Ishikawa (cell line): ENCODE measurements around the gene BAZ2B.

ENCODE experiments used
- CEBPB ChIP-seq: IDR thresholded peaks from 2 replicates; pipeline ENCODE4 v1.6.1; 2012
- CREB1 ChIP-seq: IDR thresholded peaks from 2 replicates; pipeline ENCODE4 v1.6.1; 2012; ENCODE audit warnings: low read depth
- EGR1 ChIP-seq: IDR thresholded peaks from 2 replicates; pipeline ENCODE4 v1.6.1; 2012
- EP300 ChIP-seq: IDR thresholded peaks from 2 replicates; pipeline ENCODE4 v1.6.1; 2012; ENCODE audit warnings: borderline replicate concordance
- FOXM1 ChIP-seq: IDR thresholded peaks from 2 replicates; pipeline ENCODE4 v1.6.1; 2012; ENCODE audit warnings: low read depth, borderline replicate concordance
- MAX ChIP-seq: IDR thresholded peaks from 2 replicates; pipeline ENCODE4 v1.6.1; 2012
- NFIC ChIP-seq: IDR thresholded peaks from 2 replicates; pipeline ENCODE4 v1.6.1; 2012
- RAD21 ChIP-seq: IDR thresholded peaks from 2 replicates; pipeline ENCODE4 v1.6.1; 2012; ENCODE audit warnings: low read depth
- REST ChIP-seq: IDR thresholded peaks from 2 replicates; pipeline ENCODE4 v1.6.1; 2012; ENCODE audit warnings: low read depth, mild to moderate bottlenecking
- TAF1 ChIP-seq: IDR thresholded peaks from 2 replicates; pipeline ENCODE4 v1.6.1; 2012; ENCODE audit warnings: low read depth, mild to moderate bottlenecking
- TCF12 ChIP-seq: IDR thresholded peaks from 2 replicates; pipeline ENCODE4 v1.6.1; 2012; ENCODE audit warnings: low read depth
- TEAD4 ChIP-seq: IDR thresholded peaks from 2 replicates; pipeline ENCODE4 v1.6.1; 2012
- USF1 ChIP-seq: IDR thresholded peaks from 2 replicates; pipeline ENCODE4 v1.6.1; 2012
- YY1 ChIP-seq: IDR thresholded peaks from 2 replicates; pipeline ENCODE4 v1.6.1; 2012; ENCODE audit warnings: low read depth
- ZBTB7A ChIP-seq: IDR thresholded peaks from 2 replicates; pipeline ENCODE4 v1.6.1; 2012; ENCODE audit warnings: low read depth

The BAZ2B gene

GRCh38 chr2:159647667-159648066 is 31.3 kb upstream of the BAZ2B start:
- TF ChIP-seq USF1 (no peak), FOXM1 (no peak), EGR1 (no peak), YY1 (no peak), ZBTB7A (no peak), NFIC (no peak)

GRCh38 chr2:159640176-159640575 is 23.8 kb upstream of the BAZ2B start:
- no peak for TF ChIP-seq MAX
- TF ChIP-seq CREB1, result no peak

GRCh38 chr2:159639712-159640111 is 23.4 kb upstream of the BAZ2B start:
- TF ChIP-seq RAD21, result no peak

- TF ChIP-seq YY1 (no peak), ZBTB7A (no peak), CEBPB (no peak), USF1 (no peak), NFIC (no peak), TEAD4 (no peak), EP300 (no peak), RAD21 (no peak), TCF12 (no peak), EGR1 (no peak), REST (no peak), FOXM1 (no peak), TAF1 (no peak), MAX (no peak), CREB1 (no peak)
Measured at GRCh38 chr2:159639071-159639470, 22.7 kb upstream of the BAZ2B start.

GRCh38 chr2:159637988-159638501 is 21.7 kb upstream of the BAZ2B start:
- TF ChIP-seq NFIC, result peak; percentile 32; the same call in 1 of the 2 replicates
- no peak for TF ChIP-seq ZBTB7A
- peak; percentile 55 for TF ChIP-seq CEBPB

- TF ChIP-seq ZBTB7A (no peak), EGR1 (no peak), RAD21 (no peak), NFIC (no peak), CREB1 (no peak), REST (no peak), USF1 (no peak), FOXM1 (no peak), TCF12 (no peak), TEAD4 (no peak), MAX (no peak), EP300 (no peak), TAF1 (no peak), CEBPB (no peak), YY1 (no peak)
Measured at GRCh38 chr2:159637240-159637639, 20.9 kb upstream of the BAZ2B start.
